ENCODE results near the gene IFNL3.
"Not testable (repeated sequence)": the region's sequence is repeated elsewhere in the genome, so short reads cannot be mapped to it uniquely, and the experiment has no call there.

The IFNL3 gene

DNA sequence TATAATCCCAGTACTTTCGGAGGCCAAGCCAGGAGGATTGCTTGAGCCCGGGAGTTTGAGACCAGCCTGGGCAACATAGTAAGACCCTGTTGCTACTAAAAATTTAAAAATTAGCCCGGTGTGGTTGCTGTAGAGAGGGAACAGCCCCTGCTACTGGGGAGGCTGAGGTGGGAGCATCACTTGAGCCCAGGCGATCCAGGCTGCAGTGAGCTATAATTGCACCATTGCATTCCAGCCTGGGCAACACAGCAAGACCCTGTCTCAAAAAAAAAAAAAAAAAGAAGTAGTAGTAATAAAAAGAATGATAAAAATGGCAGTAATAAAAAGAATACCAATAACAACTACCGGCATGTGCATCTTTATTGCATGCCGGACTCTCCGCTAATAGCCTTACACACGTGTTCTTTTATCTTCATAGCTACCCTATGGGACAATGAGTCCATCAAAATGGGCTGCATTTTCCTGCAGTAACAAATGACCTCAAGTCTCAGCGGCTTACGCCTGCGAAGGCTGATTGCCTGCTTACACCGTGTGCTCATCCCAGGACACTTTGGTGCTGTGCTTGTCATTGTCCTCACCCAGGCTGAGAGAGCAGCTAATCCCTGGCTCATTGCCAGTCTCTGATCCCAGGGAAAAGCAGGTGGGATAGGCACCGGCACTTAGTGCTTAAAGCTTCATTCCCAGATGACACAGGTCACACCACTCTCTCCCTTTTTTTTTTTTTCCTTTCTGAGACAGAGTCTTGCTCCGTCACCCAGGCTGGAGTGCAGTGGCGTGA lies 26.4 kb downstream of the IFNL3 start:
- DNase-seq (ENCODE audit: extremely low read depth in 1 of 2, low read depth in 1 of 2): no peak

DNA sequence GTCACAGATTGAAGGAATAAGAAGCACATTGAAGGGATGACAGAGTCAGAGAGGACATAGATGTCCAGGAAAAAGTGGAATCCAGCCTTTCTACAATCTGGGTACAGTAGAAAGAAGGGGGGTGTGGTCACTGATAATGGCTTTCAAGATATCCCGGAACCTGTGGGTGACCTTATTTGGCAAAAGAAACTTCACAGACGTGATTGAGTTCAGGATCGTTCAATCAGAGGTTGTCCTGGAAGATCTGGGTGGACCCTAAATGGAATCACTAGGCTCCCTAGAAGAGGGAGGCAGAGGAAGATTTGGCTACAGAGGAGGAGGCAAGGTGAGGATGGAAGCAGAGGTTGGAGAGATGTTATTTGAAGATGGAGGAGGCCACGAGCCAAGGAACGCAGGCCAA lies 27.7 kb downstream of the IFNL3 start:
- DNase-seq (ENCODE audit: extremely low read depth in 1 of 2, low read depth in 1 of 2): no peak

DNA sequence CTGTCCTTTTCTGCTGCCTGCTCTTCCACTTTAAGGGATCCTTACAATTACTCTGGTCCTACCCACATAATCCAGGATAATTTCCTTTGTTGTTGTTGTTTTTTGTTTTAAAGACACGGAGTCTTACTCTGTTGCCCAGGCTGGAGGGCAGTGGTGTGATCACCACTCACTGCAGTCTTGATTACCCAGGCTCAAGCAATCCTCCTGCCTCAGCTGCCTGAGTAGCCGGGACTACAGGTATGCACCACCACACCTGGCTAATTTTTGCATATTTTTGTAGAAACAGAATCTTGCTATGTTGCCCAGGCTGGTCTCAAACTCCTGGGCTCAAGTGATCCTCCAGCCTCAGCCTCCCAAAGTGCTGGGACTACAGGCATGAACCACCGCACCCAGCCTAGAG lies 29.5 kb downstream of the IFNL3 start:
- DNase-seq (ENCODE audit: extremely low read depth in 1 of 2, low read depth in 1 of 2): not testable (repeated sequence)

DNA sequence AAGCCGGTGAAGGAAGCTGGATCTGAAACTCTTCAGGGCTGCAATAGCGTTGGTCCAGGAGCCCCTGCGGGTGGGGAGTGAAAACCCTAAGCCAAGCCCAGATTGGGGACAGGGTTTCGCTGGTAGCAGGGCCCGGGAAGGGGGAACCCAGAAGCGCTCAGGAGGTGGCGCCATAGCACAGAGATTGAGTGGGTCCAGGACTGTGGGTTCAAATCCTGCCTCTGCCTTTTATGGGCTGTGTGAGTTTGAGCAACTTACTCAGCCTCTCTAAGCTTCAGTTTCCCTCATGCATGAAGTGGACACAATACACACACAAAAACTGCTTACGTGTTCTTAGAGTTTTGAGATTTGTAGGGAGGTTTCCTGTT lies 32.4 kb downstream of the IFNL3 start:
- peak; percentile 29 to 35 for DNase-seq (ENCODE audit: extremely low read depth in 1 of 2, low read depth in 1 of 2)

DNA sequence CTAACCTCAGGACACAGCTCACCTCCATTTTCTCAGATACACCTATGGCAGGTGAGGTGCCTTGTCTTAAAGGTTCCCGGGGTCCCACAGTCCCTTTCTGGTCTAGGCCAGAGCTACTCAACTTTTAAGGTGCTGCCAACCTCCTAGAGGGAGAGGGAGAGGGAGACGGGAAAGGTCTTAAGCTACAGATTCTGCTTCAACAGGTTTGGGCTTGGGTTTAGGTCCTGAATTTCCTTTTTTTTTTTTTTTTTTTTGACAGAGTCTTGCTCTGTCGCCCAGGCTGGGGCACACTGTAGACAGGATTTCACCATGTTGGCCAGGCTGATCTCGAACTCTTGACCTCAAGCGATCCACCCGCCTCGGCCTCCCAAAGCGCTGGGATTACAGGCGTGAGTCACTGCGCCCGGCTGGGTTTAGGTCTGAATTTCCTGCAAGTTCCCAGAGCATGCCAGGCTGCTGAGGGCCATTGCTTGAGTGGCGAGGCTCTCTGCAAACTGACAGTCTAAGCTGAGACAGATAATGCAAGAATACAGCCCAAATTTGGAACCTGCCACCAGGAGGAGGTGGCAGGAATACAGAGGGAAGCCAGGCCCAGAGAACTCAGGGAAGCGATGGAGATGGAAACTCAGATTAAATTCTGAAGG lies 33.0 kb downstream of the IFNL3 start:
- no peak for DNase-seq (ENCODE audit: extremely low read depth in 1 of 2, low read depth in 1 of 2)

DNA sequence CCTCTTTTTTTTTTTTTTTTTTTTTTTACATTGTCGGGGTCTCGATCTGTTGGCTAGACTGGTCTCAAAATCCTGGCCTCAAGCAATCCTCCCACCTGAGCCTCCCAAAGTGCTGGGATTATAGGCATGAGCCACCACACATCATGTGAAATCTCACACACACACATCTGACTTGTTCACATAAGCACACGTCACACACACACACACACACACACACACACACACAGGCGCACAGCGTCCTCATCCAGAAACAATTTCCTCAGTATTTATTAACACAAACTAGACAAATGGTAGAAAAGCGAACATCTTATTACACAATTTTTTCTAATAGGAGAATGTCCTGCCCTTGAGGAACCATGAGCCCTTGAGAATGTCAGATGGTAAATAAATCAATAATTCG lies 35.6 kb downstream of the IFNL3 start:
- no peak for DNase-seq (ENCODE audit: extremely low read depth in 1 of 2, low read depth in 1 of 2)

DNA sequence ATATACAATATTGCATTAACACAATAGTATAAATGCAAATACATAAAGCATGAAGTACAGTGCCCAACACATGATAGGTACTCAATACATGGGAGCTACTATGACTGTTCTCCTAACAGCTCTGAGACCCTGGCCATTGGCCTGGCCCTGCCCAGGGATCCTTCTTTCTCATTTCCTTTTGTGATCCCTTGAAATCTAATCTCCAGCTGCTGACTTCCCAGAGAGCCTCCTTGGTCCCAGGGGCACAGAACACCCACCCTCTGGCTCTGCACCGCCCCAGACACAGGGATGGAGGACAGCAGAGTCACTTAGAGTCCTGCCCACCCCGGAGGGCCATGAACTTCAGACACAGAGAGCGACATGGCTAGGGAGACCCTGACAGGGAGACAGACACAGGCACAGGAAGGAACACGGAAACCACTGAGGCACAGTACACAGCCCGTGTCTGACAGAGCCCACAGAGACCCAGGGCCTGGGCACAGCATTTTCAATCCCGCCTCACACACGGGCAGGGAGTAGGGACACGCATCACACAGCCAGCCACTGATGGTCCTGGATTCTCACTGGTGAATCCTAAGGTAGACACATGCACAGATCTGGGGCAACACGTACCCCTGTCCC lies 36.5 kb downstream of the IFNL3 start:
- DNase-seq (ENCODE audit: extremely low read depth in 1 of 2, low read depth in 1 of 2): no peak

DNA sequence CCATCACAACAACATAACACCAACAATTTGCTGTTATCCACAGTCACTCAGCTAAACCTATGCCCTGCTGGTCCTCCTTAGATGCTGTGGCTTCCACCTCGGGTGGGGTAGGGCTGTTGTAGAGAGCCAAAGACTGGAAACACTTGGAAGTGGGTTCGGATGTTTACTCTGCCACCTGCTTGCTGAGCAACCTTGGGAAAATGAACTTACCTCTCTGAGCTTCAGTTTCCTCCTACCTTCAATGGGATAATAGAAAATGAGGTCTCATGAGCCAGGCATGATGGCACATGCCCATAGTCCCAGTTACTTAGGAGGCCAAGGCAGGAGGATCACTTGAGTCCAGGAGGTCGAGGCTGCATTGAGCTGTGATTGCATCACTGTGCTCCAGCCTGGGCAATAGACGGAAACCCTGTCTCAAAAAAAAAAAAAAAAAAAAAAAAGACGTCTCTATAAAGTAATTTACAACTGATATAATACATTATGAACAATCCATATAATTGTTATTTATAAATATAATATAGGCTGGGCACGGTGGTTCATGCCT lies 37.4 kb downstream of the IFNL3 start:
- DNase-seq (ENCODE audit: extremely low read depth in 1 of 2, low read depth in 1 of 2): no peak

DNA sequence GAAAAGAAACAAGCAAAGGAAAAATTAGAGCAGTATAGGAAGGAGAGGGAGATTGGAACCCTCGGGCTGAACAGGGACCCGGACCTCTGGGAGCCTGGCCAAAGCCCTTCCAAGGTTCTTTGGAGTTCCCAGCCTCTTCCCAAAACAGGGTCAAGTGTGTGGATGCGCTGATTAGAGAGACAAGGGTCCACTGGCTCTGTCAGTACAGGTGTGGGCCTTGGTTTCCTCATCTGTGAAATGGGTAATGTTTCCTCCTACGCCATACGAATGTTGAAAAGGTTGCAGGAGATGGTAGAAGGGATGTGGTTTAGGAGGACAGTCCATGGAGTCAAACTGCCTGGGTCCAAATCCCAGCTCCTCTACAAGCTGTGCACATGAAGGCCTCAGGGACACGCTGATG lies 38.7 kb downstream of the IFNL3 start:
- no peak for DNase-seq (ENCODE audit: extremely low read depth in 1 of 2, low read depth in 1 of 2)

DNA sequence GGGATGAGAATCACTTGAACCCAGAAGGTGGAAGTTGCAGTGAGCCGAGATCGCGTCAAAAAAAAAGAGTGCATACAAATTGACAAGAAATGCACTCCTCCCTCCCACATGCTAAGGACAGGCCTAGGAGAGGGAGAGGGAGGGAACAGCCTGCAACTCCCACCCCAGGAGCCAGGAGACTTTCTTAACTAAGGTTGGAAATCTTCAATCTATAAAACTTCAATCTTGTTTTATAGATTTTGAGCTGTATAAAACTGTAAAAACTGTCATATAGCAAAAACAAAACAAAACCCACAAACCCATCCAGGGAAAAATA lies 39.4 kb downstream of the IFNL3 start:
- no peak for DNase-seq (ENCODE audit: extremely low read depth in 1 of 2, low read depth in 1 of 2)

DNA sequence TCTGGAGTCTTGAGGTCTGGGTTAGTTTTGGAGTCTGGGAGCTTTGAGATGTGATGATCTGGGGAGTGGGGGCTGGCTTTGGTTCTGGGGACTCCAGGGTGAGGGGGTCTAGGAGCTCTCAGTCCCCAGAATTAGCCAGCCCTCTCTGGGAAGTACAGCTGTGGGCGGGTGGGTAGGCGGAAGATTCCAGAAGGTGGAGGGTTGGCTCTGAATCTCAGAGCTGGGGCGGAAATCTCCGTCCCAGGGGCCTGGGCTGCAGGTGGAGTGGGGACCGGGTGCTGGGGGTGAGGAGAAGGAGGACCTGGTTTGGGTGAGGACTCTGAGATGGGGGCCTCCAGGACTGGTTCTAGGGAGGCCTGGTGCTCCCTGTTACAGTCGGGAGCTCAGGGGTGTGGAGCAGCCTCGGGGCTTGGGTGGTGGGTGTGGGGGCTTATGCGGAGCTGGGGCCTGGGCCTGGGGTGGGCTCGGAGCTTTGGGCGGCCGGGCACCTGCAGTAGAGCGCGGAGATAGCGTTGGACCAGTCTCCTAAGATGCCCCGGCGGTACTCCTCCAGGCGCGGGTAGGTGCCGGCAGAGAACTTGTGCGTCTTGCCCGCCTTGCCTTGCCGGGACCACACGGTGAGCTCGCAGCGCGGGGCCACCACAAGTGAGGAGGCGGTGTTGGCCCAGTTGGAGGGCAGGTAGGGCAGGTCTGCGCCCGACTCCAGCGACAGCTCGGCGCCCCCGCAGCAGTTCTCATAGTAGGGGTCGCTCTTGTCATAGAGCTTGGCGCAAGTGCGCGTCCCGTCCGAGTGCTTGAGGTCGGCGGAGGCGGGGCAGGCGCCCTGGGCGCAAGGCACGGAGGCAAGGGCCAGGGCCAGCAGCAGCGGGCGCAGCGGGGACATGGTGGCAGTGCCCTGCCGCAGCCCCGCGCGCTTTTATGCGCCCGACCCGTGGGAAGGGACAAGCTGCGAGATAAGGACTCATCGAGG lies 41.1 kb downstream of the IFNL3 start, which contains the start of gene SYCN:
Gene SYCN (minus strand): TSS at position 892 of the 970 bp plus-strand sequence. CDS start 9 bp downstream, at position 883.
- no peak for DNase-seq (ENCODE audit: extremely low read depth in 1 of 2, low read depth in 1 of 2)

DNA sequence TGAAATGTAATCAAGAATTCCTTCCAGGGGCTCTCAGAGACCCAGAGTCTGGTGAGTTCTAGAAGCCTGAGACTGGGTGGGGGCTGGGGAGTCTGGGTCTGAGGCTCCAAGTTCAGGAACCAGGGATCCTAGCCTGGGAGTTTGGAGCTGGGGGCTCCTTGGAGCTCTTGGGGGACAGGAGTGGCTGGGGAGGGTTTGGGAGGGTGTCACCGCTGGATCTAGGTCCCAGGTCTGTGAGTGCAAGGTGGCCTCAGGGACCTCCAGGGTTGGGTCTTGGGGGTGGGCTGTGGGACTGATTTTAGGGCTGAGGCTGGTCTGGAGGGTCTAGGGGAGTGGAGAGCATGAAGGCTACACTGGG lies 41.8 kb downstream of the IFNL3 start:
- DNase-seq (ENCODE audit: extremely low read depth in 1 of 2, low read depth in 1 of 2): no peak

DNA sequence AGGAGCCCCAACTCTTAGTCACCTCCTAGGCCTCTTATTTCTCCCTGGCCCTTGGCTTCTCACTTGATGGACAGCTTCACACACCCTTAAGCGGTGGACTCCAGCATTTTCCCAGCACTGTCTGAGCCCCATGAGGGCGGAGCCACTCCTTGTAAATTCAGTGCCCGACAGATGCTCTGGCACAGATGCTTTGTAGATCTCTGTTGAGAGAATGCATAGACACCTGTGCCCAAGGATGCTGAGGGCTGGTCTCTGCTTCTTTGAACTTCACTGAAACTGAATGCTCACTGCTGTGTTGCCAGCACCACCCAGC lies 44.0 kb downstream of the IFNL3 start:
- DNase-seq (ENCODE audit: extremely low read depth in 1 of 2, low read depth in 1 of 2): no peak

DNA sequence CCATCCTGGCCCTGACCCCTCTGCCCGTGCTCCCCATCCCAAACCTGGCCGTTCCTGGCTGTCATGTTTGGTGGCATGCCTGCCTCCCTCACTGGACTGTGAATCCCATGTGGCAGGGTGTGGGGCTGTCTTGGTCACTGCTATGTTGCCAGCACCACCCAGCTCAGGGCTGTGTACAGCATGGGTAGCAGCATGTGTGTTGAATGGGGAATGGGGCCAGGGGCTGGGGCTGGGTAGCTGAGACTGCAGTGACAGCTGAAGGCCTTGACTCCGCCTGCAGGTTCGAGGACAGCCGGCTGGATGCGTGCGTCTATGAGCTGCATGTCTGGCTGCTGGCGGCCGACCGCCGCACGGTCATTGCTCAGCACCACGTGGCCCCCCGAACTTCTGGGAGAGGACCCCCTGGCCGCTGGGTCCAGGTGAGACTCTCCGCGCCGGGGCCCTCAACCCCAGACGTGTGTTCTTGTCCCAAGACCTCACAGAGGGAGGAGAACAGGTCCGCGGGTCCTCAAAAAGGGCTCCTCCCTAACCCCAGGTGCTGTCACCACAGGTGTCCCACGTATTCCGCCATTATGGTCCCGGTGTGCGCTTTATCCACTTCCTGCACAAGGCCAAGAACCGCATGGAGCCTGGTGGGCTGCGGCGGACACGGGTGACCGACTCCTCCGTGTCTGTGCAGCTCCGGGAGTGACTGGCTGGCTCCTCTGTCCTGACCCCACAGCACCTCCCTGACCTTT lies 44.6 kb downstream of the IFNL3 start:
- DNase-seq (ENCODE audit: extremely low read depth in 1 of 2, low read depth in 1 of 2): no peak

DNA sequence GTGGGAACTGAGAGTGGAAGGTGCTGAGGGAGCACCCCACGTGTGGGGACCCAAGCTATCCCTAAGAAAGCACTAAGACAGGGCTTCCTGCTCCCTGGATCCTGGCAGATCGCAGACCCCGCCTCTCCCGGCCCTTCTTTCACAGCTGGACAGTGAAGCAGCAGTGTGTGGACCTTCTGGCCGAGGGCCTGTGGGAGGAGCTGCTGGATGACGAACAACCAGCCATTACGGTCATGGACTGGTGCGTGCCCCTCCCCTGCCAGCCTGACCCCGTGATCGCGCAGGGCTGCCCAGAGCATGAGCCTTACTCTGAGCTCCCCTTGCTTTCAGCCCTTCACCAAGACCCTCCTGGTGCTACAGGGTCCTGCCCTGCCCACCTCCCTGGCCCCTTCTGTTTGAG lies 45.8 kb downstream of the IFNL3 start:
- no peak for DNase-seq (ENCODE audit: extremely low read depth in 1 of 2, low read depth in 1 of 2)

DNA sequence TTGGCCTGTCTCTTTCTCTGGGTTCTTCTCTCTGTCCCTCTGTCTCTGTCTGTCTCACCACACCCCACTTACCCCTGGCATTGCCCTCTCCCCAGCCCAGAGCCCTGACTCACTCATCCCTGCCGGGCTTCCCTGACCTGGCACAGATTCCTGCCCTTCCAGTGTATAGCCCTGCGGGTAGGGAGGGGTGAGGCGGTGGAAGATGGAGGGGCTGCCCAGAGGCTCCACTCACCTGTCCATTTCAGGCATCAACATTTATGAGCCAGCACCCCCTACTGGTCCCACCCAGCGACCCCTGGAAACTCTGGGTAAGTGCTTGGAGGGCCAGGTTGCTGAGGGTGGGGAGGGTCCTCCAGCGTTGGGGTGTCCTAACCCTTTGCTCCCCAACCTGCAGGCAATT lies 47.0 kb downstream of the IFNL3 start:
- no peak for DNase-seq (ENCODE audit: extremely low read depth in 1 of 2, low read depth in 1 of 2)

DNA sequence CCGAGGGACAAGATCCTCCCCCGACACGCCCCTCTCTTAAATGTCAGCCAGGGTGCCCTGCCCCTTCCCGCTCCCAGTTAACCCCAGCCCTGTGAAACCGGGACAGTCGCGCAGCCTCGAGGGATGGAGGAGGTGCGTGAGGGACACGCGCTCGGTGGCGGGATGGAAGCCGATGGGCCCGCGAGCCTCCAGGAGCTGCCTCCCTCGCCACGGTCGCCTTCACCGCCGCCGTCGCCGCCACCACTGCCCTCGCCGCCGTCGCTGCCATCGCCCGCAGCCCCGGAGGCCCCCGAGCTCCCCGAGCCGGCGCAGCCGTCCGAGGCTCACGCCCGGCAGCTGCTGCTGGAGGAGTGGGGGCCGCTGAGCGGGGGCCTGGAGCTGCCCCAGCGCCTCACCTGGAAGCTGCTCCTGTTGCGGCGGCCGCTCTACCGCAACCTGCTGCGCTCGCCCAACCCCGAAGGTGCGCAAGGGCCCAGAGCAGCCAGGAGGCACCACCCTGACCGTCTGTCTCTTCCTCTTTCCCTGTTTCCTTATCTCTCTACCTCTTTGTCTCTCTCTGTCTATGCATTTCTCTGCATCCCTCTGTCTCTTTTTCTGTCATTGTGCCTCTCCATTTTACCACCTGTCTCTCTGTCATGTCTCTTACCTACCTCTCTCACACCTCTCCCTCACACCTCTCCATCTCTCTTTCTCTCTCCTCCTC lies 47.8 kb downstream of the IFNL3 start, which contains the start of gene NCCRP1:
Gene NCCRP1 (plus strand): TSS at position 105 of the 703 bp plus-strand sequence. CDS start 19 bp downstream, at position 124.
- no peak for DNase-seq (ENCODE audit: extremely low read depth in 1 of 2, low read depth in 1 of 2)

DNA sequence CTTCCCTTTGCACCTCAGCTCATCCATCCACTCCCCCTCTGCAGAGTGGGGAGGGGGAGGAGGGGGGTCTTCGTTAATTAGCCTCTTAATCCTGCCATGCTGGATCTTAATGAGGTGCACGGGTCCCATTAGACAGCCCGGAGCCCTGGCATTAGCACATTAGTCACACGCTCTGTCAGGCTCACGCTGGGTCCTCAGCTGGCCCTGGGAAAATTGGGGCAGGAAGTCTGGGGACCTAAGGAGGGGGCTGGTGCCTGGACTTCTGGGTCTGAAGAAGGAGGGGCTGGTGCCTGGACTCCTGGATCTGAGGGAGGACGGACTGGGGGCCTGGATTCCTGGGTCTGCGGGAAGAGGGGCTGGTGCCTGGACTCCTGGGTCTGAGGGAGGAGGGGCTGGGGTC lies 48.5 kb downstream of the IFNL3 start:
- no peak for DNase-seq (ENCODE audit: extremely low read depth in 1 of 2, low read depth in 1 of 2)

DNA sequence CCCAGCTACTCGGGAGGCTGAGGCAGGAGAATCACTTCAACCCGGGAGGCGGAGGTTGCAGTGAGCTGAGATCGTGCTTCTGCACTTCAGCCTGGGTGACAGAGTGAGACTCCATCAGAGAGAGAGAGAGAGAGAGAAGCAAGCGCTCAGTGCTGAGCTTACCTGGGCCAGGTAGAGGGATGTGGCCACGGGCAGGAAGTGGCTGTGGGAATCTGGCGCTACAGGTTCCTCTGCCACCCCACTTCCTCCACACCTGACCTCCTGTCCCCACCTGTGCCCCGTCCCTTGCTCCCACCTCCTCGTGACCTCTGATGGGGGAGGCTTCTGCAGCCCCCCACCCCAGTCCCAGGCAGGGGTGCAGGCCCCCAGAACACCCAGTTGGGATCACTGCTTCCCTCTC lies 49.1 kb downstream of the IFNL3 start:
- no peak for DNase-seq (ENCODE audit: extremely low read depth in 1 of 2, low read depth in 1 of 2)
